LoVo (cell line): ENCODE results near the gene ARHGAP27.
"Not testable (repeated sequence)": the region's sequence is repeated elsewhere in the genome, so short reads cannot be mapped to it uniquely, and the experiment has no call there.

ENCODE experiments used
- DNase-seq: peaks from one replicate; pipeline ENCODE4 v3.0.0-alpha.2; 2016; ENCODE audit warnings: low spot score

The ARHGAP27 gene

DNA sequence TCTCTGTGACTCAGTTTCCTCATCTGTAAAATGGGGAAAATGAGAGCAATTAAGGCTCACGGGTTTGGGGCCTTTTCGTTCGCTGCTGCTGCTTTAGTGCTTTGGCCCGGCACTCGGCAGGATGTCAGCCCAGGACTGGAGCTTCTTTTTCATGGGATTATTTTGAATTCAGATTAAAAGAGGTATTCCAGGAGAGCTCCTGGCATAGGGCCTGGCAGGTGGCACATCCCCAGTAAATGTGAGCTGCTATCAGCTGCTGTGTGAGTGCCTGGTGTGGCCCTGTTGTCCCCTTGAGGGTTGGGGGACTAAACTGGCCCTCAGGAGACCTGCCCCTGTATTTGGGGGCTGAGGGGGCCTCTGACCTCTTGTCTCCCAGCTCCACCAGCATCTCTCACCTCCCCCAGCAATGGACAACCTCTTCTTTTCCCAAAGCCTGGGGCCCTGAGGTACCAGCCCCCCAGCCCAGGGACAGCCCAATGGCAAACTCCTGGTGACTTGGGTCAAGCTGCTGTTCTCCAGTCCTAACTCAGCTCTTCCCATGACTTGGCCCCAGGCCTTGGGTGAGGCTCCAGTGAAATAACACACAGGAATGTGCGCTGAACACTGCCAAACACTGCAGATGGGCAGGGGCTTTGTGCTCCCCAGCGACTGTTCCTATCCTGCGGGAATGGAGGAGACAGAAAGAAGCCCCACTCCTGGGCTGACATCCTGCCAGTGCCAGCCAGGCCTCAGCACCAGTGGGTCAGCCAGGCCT lies 14.4 kb upstream of the ARHGAP27 start:
- DNase-seq: not testable (repeated sequence)

- DNase-seq: not testable (repeated sequence)
These were observed 13.5 kb upstream of the ARHGAP27 start for GRCh38 chr17:45445901-45446743.

GRCh38 chr17:45444856-45445820 lies 12.5 kb upstream of the ARHGAP27 start:
- DNase-seq: not testable (repeated sequence)

DNA sequence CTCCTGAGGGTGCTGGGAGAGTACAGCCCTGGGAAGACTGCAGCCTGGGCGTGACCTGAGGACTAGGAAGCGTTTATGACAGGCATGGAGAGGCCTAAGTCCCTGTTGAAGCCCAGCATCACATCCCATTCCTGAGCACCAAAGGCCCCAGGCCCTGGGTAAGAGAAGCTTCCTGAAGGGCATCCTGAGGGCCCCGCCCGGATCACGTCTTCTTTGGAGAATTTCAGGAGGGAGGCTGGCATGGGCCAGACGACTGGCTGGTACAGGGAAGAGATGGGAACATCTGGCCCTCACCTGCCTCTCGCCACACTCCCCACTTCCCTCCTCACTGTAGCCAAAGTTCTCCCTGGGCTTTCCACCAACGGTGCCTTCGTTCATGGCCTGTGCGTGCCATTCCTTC lies 11.6 kb upstream of the ARHGAP27 start:
- DNase-seq: not testable (repeated sequence)

DNA sequence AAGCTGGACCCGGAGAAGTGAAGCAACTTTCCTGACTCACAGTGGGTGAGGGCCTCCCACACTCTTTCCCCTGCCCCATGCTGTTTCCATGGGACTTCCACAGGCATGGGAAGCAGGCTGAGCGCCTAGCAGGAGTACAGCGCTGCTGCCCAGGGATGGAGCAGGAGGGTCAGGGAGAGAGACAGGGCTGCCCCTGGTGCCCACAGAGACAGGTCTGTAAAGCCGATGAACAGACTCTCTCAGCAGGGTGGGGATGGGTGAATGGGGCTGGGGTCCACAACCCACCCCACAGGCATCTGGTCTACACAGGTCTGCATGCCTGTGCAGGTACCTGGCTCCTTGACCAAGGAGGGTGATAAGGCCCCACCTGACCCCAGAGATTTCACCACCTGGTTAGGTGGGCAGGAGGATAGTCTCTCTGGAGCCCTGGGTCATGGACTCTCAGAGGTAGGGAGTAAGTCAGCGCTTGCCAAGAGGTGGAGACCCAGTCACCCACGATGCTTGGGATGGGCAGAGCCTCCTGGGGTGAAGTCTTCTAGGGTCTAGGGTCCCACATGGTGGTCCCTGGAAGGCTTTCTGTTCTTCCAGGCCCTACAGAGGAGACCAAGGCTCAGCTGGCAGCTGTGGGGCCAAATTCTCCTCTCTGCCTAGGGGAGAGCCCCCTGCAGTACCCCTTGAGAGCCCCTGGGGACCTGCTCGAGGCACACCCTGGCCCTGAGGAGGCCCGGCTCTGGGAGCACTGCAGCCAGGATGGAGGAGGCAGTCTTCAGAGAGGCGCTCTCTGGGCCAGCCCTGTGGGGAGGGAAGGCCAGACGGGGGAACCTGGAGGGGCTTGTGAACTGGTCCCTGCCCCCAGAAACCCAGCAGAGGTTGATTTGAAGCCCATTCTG lies 10.9 kb upstream of the ARHGAP27 start:
- not testable (repeated sequence) for DNase-seq

DNA sequence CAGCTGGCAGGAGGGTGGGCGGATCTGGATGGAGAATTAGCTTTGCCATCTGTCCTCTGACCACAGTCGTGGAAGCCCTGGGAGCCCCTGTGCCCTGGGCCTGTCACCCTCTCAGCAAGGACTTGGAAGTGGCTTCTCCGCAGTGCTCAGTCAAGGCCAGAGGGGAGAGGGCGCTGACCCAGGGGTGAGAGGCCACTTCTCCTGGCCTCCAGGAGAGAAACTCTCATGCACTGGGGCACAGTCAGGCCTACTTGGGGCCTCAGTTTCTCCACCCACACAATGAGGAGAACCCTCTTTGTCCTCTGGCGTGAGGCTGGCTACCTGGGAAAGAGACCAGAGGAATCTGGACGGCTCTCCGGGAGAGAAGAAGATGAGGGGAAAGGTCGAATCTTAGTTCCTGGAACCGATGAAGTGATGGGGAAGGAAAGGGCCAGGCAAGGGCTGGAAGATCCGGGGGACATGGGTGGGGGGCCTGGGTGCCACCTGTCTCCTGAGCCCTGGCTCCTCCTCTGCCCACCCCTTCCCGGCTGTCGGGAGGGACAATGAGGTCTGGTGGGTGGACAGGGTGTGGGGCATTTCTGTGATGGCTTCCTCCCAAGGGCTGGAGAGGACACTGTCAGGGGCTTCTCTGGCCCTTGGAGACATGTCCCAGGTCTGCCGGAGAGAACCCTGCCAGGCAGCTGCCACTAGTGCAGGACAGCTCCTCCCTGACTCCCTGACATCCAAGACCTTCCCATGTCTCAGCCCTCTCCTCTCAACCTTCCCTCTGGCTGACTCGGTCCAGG lies 9.0 kb upstream of the ARHGAP27 start:
- DNase-seq: no peak

- DNase-seq: not testable (repeated sequence)
These were observed 8.3 kb upstream of the ARHGAP27 start for GRCh38 chr17:45440839-45441515.

DNA sequence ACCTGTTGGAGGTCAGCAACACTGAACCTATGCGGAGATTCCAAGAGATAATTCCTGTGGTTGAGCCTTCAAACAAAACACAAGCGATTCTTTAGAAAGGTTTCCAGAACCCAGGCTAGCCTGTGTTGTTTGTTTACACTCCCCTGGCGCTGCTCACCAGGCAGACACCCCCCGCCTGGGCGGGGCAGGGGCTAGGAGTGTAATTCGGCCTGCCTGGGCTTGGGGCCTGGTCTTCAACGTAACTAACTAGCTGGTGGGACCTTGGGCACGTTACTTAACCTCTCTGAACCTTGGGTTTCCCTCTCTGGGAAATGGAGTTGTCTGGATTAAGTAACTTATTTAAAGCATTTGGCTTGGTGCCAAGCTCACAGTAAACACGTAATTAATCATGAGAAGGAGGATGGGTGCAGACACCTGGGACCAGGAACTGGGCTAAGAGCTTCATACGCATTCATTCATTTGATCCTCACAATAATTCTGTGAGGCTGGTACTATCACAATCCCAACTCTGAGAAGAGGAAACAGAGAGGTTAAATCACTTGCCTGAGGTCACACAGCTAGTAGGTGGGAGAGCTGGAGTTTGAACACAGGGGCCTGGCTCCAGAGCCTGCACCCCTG lies 7.6 kb upstream of the ARHGAP27 start:
- DNase-seq: peak; percentile 19

DNA sequence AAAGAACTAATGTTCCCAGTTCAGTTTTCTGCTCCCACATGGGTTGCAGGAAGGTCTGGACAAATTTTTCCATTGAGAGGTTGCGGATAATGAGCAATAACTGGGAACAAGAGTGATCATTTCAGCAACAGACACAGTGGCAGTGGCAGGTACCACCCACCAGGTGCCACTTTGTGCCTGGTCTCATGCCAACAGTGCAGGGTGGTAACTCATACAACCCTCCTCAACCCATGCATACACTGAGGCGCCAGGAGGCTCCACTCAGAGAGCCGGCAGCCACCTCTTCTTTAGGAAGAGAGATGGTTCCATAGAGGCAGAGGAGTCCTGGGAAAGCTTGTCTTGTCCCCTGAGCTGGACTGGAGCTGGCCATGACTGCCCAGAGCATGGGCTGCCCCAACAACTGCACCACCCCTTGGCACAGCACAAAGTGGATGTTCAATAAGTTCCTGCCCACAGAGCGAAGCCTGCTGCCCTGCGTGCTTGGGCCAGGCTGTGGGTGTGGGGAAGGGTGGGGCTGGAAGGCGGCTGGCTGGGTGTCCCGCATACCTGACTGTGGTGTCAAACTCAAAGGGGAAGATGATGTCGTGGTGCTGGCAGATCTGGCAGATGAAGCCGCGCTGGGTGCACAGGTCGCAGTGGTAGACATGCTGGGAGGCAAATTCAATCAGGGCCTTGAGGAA lies 6.4 kb upstream of the ARHGAP27 start:
- DNase-seq: no peak

GRCh38 chr17:45437465-45438283 lies 5.0 kb upstream of the ARHGAP27 start:
- no peak for DNase-seq

GRCh38 chr17:45436625-45437464 lies 4.2 kb upstream of the ARHGAP27 start:
- no peak for DNase-seq

DNA sequence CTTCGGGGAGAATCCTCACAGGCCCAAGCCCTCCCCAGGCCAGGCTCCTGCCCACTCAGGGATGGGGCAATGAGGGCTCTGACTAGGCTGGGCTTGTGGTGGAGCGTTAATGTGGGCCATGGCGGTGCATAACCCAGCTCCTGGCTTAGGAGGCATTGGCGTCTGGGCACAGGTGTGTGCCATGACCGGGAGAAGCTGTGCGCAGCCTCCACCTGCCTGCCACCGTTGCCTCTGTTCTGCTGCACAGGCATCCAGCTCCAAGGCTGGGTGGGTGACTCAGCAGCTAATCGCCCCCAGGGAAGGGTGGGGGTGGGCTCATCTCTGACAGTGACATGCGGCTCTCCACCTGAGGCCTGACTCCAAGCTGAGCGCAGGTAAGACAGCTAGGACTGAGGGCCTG lies 3.5 kb upstream of the ARHGAP27 start:
- DNase-seq: no peak

- no peak for DNase-seq
These were observed 2.8 kb upstream of the ARHGAP27 start for GRCh38 chr17:45435481-45435880.

DNA sequence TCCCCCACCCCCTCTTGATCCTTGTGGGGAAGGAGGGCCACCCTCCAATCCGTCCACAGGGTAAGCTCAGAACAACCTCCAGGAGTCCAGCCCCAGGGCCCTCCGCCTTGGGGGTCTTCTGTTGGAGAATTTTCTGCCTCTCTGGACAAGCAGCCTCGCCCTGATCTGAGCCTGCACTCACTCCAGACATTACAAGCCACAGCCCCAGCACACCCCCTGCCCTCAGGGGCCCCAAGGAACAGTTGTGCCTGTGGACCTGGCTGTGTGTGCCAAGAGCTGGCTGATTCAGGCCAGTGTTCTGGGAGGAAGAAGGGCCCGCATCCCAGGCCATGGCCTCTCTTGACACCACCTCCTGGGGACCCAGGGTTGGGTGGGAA lies 477 bp upstream of the ARHGAP27 start:
- no peak for DNase-seq

DNA sequence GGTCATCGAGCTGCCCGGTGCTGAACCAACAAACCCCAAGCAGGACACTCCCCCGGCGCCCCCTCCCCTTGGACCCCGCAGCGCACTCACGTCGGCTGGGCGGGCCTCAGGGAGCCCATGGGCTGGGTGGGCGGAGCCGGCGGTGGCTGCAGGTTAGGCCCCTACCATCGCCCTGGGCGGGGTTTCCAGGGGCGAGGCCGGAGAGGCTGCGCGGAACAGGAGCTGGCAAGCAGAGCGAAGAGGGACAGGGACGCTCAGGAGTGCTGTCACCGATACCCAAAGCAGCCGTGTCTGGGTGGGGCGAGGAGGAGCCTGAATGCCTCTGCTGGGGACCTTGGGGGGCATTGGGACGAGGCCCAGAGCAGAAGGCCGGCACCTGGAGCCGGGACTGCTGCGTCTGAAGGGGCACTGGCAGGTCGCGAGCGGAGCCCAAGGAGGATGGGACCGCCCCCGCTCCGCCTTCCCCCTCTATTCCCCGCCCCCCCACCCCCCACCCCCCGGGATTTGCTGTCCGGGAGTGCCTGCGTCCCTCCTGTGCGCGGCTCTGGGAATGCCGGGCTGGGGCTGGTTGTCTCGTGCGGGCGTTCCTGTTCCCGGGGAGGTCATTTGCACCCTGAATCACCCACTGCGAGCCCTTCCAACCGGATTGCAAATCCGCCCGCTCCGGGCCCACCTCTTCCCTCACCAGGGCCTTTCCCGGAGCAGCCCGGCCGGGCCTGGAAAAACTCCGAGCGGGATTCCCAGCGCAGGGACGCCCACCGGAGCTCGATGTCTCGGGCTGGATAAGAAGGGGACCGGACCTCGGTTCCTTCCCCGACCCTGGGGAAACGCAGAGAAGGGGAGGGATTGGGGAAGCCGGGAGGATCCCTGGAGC lies 902 bp downstream of the ARHGAP27 start:
- DNase-seq: peak; percentile 84
